WI38 (cell line): ENCODE results near the gene TMEM217.

Experiments
- H3K4me3 ChIP-seq: 2 replicates; pipeline ENCODE4 v1.5.1; 2011; ENCODE audit warnings: low read depth, mild to moderate bottlenecking, control low read depth, low read length
- CTCF ChIP-seq: IDR thresholded peaks from 2 replicates; pipeline ENCODE4 v1.5.1; 2012; ENCODE audit warnings: low read depth, mild to moderate bottlenecking, control low read depth, low read length

TMEM217 gene

GRCh38 chr6:37277001-37277409 is 19.1 kb upstream of the TMEM217 start:
- TF ChIP-seq CTCF, result no peak
- no peak overlapping the region for H3K4me3 ChIP-seq

- no peak overlapping the region for H3K4me3 ChIP-seq
- TF ChIP-seq CTCF, result no peak
Observed at GRCh38 chr6:37275350-37275749, 17.4 kb upstream of the TMEM217 start.

- no peak for TF ChIP-seq CTCF
- H3K4me3 ChIP-seq, result no peak overlapping the region
Observed at GRCh38 chr6:37273690-37274089, 15.7 kb upstream of the TMEM217 start.

GRCh38 chr6:37272834-37273566 is 15.1 kb upstream of the TMEM217 start:
- no peak for TF ChIP-seq CTCF
- no peak overlapping the region for H3K4me3 ChIP-seq

- no peak for TF ChIP-seq CTCF
- no peak overlapping the region for H3K4me3 ChIP-seq
Observed at GRCh38 chr6:37269105-37269504, 11.2 kb upstream of the TMEM217 start.

- no peak overlapping the region for H3K4me3 ChIP-seq
- no peak for TF ChIP-seq CTCF
Observed at GRCh38 chr6:37265860-37266259, 7.9 kb upstream of the TMEM217 start.

GRCh38 chr6:37265001-37265400 is 7.1 kb upstream of the TMEM217 start:
- TF ChIP-seq CTCF, result no peak
- H3K4me3 ChIP-seq, result no peak overlapping the region
